GM12878 (cell line): ENCODE results near the gene MRPL34.

Experiments
- CTCF ChIP-seq, 3 experiments: IDR thresholded peaks in 2 of 3; conservative IDR thresholded peaks in 1 of 3; 2 replicates each; pipeline ENCODE4 v1.5.1; 2011; ENCODE audit warnings: low read depth in 3 of 3, low read length in 3 of 3, mild to moderate bottlenecking in 3 of 3, control low read depth in 2 of 3, moderate library complexity in 2 of 3, inconsistent platforms in 1 of 3, mixed read lengths in 1 of 3; ENCODE audit not compliant: control insufficient read depth in 2 of 3, insufficient read depth in 1 of 3; ENCODE audit errors: extremely low read depth in 1 of 3
- MXI1 ChIP-seq: fragments of 150-350 bp; IDR thresholded peaks from 2 replicates; pipeline ENCODE4 v1.6.1; 2011; ENCODE audit warnings: low read depth, mild to moderate bottlenecking, inconsistent platforms, low read length, improper control_type of control experiment
- TCF12 ChIP-seq: IDR thresholded peaks from 2 replicates; pipeline ENCODE4 v1.6.1; 2011; ENCODE audit warnings: low read depth, mild to moderate bottlenecking, low read length
- TF ChIP-seq, protein P1 (sequence below): IDR thresholded peaks from 2 replicates; pipeline ENCODE4 v1.6.1; 2011; ENCODE audit warnings: low read depth, mild to moderate bottlenecking, low read length, moderate library complexity, borderline replicate concordance; ENCODE audit errors: extremely low read depth

- TF ChIP-seq TCF12 (no peak), CTCF (IDR thresholded peaks at IDR 0.05 in 2 of 3, conservative IDR thresholded peaks at IDR 0.05 in 1 of 3; ENCODE audit: control insufficient read depth in 2 of 3, extremely low read depth in 1 of 3, insufficient read depth in 1 of 3, low read depth in 3 of 3, low read length in 3 of 3) (no peak), MXI1 (no peak)
- TF ChIP-seq, protein P1, sequence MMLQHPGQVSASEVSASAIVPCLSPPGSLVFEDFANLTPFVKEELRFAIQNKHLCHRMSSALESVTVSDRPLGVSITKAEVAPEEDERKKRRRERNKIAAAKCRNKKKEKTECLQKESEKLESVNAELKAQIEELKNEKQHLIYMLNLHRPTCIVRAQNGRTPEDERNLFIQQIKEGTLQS, result no peak
These were observed 17.2 kb downstream of the MRPL34 start for GRCh38 chr19:17322854-17323253.
